HG02798 (cell line): ENCODE data around the gene TMEM253.
A peak's percentile ranks its signal among the peaks of the same experiment; 100 is the strongest.

Experiments
- ATAC-seq: cut with Tn5 transposase; IDR thresholded peaks from one replicate; pipeline ENCODE4 v1.9.1; 2021; ENCODE audit warnings: mild to moderate bottlenecking; ENCODE audit not compliant: unreplicated experiment, poor library complexity

TMEM253 gene

DNA sequence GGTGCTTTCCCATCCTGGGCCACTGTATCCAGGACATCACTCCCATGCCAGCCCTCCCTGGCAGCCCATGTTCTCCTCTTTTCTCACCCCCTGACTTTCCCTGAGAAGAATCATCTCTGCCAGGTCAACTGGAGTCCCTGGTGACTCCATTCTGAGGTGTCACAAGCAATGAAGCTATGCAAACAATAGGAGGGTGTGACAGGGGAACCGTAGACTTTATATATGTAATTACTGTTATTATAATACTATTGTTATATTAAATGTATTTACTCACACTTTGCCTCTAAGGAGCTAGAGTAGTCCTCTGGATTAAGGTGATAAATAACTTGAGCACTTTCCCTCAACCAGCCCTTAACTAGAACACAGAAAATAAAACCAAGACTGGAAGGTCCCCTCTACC is 11.6 kb upstream of the TMEM253 start:
- no peak for ATAC-seq

DNA sequence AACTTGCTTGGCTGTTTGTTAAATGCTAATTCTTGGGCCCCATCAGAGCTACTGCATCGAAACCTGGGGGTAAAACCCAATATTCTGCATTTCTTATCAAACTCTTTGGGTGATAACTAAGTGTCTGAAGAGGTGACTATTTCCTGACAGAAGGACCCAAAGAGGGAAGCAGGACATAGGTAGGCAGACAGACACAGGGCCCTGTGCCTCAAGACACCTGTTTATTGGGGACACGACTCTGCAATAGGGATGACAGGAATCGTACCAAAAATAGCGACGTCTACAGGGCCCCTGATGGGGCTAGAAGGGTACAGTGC is 11.0 kb upstream of the TMEM253 start:
- no peak for ATAC-seq

DNA sequence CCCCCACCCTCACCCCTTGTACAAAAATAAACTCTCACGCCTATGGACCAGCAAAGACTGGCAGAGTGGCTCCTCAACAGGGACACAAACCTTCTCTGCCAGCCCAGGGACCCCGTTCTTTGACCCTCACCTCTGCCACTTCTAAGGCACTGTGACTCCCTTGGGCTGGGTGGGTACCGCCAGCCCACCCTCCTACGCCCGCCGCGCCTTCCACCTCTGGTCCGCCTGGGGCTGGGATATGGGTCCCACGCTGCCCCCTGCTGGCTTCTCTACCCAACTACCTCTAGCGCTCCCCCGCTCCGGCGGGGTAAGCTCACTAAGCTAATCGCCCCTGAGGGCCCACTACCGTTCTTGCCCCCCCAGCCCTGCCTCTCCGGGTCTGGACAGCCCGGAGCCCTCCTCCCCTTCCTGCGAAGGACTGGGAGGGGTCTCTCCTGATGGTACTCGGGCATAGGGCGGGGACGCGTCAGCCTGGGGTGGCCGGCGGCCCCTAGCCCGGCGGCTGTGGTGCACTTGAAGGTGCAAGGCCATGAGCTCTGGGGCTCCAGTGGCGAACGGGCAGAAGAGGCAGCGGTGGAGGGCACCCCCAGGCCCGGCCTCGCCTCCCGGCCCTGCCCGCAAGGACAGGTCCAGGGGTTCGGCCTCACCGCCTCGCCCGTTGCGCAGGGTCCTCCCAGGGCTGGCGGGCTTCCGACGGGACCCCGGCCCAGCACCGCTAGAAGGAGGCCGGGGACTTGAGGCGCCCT is 10.5 kb upstream of the TMEM253 start:
- no peak for ATAC-seq

DNA sequence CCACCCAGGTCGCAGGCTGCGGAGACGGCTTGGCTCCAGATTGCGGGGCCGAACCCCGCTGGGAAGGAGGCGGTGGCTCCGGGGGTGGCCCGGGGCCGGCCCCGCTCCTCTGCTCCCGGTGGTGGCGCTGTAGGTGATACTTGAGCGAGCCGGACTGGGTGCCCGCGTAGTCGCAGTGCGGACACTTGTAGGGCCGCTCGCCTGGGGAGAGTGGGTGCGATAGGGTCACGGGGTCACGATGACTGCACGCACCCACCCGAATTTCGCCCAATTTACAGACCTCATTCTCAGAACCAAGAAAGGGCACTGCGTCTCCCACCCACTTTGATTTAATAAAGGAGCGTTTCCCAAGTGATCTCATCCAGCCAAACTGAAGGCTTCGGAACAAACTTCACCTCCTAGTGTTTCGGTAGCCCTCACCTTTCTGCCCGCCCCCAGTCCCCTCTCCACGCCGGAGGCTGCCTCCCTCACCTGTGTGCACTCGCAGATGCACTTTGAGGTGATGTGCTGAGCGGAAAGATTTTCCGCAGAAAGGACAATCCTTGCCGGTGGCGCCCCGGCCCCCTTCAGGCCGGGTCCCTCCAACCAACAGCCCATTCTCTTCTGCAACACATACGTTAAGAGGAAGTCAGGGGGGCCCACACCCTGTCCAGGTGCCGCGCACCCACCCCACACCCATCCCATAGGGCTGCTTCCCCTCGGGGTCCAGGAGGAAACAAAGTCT is 9.8 kb upstream of the TMEM253 start:
- no peak for ATAC-seq

- no peak for ATAC-seq
These were observed 9.0 kb upstream of the TMEM253 start for GRCh38 chr14:21091821-21092272.

DNA sequence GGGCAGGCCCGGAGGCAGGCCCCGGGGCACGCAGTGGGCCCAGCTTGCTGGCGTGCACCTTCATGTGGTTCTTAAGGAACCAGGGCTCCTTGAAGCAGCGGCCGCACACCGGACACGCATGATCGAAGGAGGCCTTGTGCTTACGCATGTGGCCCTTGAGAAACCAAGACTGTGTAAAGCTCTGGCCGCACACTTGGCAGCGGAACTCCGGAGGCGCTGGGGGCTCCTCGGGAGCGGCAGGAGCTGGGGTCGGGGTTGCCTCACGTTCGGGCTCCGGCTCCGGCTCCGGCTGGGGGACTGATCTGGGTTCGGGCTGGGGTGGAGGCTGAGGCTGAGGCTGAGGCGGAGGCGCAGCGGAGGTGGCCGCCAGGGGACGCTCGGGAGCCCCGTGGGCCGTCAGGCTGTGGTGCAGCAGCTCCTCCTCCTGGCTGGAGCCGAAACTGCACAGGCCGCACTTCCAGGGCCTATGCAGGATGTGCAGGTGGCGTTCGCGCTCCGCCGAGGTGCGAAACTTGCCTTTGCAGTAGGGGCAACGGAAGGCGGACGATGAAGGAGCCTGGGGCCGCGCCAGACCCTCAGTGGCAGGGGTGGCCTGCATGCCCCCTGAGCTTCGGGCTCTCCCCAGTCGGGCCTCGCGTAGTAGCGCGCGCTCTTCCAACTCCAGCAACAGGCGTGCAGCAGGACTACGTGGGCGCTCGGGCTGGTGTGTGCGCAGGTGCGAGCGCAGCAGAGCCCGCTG is 8.4 kb upstream of the TMEM253 start:
- ATAC-seq, result peak; percentile 83

DNA sequence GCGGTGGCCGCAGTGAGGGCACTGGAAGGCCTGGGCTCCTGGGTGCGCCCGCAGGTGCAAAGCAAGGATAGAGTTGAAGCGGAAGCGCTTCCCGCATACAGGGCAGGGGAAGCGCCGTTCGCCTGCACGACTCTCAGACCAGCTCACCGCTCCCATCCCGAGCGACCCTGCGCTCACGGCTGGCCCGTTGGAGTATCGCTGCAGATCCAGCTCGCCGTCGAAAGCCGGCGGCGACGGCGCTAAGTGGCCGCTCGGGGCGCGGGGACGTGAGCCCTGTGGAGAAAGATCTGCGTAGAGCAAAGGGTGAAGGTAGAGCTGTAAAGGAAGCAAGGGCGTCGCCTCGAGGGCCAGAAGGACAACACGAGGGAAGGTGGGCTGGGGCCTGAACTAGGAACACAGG is 7.8 kb upstream of the TMEM253 start:
- ATAC-seq, result no peak

GRCh38 chr14:21093769-21094681 is 6.8 kb upstream of the TMEM253 start:
- no peak for ATAC-seq

GRCh38 chr14:21095430-21096205 is 5.2 kb upstream of the TMEM253 start:
- no peak for ATAC-seq

DNA sequence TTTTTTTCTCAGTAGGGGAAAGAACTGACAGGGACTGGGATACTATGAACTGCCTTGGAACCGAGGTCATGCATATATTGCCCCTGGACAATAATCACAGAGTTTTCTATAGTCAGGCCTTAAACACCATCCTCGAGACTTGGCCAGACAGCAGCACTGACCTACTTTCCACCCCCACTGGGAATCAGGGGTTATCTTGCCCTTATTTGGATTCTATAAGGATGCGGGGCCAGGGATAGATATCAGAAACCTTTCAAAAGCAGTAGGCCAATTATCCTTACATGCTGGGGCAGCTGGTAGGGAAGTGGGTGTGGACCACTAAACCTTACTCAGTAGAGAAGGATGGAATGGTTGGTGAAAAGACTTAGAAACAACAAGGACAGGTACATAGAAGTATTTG is 4.4 kb upstream of the TMEM253 start:
- ATAC-seq, result no peak

- ATAC-seq, result no peak
These were observed 3.8 kb upstream of the TMEM253 start for GRCh38 chr14:21096978-21097635.

- ATAC-seq, result no peak
These were observed 3.2 kb upstream of the TMEM253 start for GRCh38 chr14:21097636-21098075.

GRCh38 chr14:21098076-21098891 is 2.6 kb upstream of the TMEM253 start, which contains the start of gene ZNF219:
Gene ZNF219 (minus strand): TSS chr14:21098655. CDS start chr14:21093591, 5,064 bp downstream.
- ATAC-seq, result no peak

GRCh38 chr14:21098892-21099595 is 1.8 kb upstream of the TMEM253 start:
- ATAC-seq, result no peak

DNA sequence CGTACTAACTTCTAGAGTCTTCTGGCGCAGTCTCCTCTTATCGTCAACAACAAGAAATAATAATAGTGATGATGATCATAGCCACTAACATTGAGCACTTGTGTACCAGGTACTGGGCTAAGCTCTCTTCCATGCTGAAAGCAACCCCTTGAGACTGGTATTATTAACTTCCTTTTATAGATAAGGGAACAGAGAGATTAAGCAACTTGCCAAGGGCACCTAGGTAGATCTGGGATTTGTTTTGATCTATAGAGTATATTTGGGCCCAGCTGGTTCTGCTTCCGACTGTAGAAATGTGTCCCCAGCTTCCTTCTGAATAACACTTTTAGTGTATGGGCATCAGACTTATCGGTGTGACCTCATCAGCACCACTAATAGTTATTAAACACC is 1.3 kb upstream of the TMEM253 start:
- no peak for ATAC-seq

DNA sequence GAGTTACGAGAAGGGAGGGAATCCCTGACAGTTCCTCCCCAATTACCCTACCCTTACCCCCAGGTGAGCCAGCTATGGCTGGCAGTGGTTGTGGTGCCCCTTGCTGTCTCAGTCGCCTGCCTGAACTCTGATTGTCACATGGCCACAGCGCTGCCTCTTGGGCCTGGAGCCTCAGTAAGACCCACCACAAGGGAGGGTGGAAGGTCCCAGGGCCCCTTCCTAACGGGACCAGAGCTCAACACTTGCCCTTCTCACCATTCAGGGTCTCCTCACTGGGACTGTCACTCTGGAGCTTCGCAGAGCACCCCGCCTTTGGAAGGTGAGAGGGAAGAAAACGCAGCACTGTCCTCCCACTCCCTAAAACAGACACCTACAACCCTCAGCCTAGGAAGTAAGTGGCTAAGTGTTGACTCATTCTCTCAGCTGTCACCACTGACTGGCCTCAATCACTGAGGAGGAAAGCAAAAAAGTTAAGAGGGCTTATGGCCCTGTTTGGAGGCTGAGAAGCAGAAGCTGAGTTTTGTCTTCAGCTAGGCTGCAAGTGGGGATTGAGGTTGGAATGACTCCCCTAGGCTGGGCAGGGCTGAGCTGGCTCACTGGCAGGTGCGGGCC is 1.0 kb downstream of the TMEM253 start:
- no peak for ATAC-seq
